HG03571 (cell line): ENCODE measurements around the gene CXCL11.
"Not testable (repeated sequence)": the region's sequence is repeated elsewhere in the genome, so short reads cannot be mapped to it uniquely, and the experiment has no call there.

Experiments used
- ATAC-seq: cut with Tn5 transposase; IDR thresholded peaks from one replicate; pipeline ENCODE4 v1.9.1; 2021; ENCODE audit not compliant: unreplicated experiment

The CXCL11 gene

DNA sequence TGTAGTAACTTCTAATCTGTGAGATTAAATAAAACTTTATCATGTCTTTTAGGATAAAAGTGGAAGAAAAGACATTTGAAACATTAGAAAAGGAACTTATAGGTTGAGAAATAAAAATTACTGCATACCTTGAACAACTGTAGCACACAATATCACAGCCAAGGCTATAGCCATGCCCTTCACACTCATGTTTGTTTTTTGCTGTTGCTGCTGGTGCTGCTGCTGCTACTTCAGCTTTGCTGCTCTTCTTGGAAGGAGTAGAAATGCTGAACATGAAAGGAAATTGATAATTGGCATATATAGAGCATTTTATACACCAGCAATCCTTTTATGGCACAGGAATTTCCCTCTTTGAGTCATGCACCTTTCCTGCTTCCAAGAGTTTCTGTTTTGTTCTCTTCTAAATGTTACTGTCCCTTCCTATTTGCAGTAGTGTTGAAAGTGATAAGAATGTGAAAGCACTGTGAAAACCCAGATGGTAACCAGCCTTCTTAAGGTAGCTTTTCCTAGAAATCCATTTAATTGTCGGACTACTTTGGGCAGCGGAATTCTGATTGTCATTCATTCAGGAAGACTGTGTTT is at the start of gene CXCL11:
Gene CXCL11, minus strand, starts transcription at position 272 of the 582 bp plus-strand sequence. Its CDS starts 83 bp downstream, at position 189.
- no peak for ATAC-seq

DNA sequence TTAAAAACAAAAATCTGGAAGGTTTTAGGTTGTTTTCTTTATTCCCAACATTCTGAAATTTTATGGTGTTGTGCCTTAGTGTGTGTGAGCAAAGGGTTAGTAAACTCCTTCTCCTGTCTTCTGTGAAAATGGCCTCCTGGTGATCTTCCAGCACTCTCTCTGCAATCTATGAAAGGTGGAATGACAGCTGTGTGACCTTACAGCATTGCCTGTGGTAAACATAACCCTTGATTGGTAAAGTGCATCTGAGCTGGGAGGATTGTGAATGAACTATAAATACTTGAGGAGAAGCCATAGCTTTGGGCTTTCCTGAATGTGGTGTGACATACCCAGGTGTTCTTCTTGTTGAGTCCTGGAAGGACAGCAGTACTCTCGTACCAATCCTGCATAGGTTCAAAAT is 48.7 kb upstream of the CXCL11 start:
- ATAC-seq = no peak

DNA sequence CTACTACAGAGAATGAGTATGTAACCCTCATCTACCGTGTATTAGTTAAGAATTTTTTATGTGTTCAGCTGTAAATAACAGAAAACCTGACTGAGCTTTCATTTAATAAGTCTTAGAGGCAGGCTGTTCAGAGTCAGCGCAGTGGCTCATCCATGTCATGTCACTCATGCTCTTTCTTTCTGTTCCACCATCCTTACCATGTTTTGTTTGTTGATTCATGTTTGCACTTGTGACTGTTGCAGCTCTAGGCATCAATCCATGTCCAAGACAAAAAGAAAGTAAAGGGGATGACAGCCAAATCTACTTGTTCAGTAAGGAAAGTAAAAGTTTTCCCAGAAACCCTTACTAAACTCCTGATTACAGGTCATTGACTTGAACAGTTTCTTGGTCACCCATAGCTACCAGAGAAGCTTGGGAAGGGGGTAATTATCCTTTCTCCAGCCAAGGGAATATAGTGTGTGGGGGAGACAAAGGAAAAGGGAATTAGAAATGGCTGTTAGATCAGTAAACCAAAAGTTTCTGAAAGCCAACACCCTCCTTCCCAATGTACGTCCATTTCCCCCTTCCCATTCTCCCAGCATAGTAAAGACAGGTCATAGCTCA is 47.6 kb upstream of the CXCL11 start:
- no peak for ATAC-seq

DNA sequence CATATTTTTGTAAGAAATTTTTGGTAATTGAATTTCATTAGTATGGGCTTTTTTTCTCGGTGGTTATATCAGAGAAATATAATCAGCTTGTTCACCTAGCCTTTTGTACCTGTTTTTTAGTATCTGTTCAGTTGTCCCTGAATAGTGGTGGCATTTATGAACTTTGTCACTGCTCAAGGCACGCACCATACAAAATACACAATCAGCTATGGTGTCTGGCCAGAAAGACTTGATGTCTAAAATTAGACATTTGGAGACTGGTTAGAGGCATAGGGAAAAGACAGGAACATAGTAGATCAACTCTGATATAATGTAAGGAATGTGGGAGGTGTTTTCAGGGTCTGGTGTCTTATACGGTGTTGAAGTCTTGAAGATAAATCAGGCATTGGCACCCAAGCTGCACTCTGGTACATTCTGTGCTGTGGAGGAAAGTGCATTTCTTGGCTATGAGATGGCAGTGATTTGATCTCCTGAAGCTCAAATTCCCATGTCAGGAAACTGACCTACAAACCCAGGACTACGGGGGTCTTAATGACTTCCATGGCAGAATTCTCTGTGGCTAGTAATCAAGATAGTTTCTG is 42.3 kb upstream of the CXCL11 start:
- ATAC-seq = no peak

DNA sequence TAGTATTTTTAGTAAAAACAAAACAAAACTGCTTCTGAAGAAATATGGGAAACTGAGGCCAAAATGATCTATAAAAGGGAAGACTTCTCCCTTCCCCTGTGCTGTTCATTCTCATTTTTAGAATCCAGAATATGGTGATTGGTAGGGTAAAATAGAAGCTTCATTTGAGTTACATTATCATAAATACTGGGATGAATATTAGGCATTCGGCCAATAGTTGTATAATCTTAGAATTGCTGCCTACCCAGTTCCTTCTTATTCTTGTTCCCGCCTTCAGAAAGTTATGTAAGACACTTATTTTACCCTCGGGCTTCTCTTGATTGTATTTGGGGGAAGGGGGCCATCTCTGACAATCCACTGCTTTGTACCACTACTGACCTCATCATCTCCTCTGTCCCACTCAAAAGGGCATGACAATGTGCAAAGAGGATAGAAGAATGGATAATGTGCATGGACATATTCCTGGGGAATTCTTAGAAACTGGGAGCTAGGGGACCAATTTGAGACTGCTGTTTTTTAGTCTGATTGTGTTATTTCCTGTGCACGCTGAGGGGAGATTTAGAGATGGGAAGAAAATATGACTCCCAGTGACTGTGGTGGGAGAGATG is 39.2 kb upstream of the CXCL11 start:
- ATAC-seq = no peak

DNA sequence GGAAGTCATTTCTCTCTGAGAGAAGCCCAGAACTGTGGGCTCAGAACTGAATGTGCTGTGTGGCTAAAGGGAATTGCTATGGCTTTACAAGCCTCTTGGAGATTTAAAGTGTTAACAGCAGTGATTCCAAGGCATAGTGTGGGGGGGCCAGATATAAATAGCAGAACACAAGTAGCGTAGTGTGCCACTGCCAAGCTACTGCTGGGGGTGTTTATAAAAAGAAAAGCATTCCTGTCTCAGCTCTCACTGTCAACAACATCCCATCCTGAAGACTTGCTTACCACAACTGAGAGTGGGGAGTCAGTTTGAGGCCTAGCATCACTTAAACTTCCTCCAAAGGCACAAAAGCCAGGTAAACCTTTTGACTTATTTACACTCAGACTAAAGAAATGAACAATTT is 38.6 kb upstream of the CXCL11 start, which contains the start of gene ART3:
Gene ART3, plus strand, starts transcription at position 242 of the 400 bp plus-strand sequence. CDS start 1,181 bp downstream, outside the sequence.
- no peak for ATAC-seq

DNA sequence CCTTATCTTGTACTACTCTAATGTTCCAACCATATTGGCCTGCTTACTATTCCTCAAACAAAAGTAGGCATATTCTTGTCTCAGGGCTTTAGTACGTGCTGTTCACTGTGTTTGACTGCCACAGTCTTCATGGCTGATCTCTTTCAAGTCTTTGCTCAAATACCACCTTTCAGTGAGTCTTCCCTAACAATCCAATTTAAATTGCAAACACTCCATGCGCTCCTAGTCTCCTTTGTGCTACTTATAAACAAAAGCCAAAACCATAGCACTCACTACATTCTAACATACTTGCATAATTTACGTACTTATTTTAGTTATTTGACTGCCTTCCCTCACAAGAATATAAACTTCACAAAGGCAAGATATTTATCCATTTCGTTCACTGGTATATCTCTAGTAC is 36.9 kb upstream of the CXCL11 start:
- ATAC-seq = no peak

DNA sequence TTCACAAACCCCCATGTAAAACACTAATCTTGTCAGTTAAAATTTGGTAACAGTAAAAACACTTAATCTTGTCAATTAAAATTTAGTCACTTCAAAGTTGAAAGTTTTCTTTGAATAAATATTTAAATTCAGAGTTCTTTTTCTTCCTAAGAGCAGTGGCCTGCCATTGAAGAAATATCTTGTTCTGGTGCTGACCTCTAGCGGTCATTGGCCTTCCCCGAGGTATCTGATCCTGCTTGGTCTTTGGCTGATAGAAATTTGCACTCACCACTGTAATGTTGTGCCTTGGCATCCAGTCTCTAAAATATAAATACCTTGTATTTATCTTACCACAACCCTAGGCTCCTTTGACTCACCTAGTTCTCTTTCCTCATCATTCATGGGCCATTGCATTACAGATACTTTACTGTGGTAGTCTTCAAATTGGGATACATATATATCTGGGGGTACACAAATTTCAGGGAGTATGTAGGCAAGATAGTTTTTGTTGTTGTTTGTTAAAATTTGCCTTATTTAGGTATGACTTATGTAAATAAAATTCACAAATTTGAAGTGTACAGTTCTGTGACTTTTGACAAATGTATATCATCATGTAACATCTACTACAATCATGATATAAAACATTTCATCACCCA is 31.9 kb upstream of the CXCL11 start:
- no peak for ATAC-seq

DNA sequence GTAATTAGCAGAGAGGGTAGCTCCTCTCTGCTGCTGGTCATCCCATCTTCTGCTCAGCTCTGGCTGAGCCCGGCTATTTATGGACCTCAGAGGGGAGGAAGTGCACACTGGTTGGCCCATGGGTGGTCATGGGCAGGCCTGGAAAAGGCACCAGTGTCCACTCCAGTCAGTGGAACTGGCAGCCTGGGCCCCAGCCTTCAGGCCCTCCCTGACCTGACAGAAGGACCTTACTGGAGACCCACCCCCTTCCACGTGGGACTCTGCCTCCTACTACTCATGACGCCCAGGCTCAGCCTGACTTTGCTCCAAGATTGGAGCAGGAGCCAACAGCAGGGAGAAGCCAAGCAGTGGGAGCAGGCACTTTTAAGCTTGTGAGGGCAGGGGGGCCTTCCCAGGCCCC is 30.7 kb upstream of the CXCL11 start:
- no peak for ATAC-seq

DNA sequence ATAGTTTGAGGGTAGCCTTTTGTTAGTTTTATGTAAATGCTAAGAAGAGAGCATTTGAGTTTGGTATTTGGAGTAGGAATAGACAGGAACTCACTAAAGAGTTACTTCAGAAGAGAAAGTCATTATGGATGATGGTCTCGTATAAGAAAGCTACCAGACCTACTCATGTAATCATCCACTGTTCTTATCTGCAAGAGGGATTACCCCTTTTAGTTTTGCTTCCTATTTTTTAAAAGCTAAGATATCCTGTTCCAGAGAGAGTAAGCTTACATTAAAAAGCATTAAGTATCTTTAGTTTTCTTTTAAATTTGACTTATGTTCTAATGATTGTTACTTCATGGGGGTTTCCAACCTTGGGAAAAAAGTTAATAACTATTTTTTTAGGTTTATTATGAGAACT is 26.1 kb upstream of the CXCL11 start:
- ATAC-seq = no peak

DNA sequence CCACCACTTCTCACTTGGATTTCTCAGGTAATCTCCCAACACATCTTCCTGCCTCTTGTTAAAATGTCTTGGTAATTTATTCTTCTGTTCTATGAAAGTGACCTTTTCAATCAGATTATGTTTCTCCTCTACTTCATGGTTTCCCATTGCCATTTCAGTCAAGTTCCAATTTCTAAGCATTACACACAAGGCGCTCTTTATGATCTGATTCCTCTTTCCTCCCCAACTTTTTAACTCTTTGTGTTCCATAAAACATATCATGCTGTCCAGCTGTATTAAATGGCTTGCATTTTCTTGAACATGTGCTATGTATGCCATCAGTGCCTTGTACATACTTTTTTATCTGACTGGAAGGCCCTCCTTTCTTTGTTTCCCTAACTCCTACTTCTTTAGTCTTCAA is 25.6 kb upstream of the CXCL11 start:
- no peak for ATAC-seq

DNA sequence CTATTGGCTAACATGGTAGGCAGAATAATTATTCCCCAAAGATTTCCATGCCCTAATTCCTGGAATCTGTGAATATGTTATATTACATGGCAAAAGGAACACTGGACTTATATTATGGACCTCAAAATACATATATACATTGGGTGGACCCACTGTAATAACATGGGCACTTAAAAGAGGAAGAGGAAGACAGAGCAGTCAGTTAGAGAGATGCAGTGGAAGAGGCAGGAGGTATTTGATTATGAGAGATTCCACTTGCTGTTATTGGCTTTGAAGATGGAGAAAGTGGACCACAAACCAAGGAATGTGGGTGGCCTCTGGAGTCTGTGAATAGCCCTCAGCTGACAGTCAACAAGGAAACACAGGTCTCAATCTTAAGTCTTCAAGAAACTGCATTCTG is 24.6 kb upstream of the CXCL11 start:
- ATAC-seq = no peak

DNA sequence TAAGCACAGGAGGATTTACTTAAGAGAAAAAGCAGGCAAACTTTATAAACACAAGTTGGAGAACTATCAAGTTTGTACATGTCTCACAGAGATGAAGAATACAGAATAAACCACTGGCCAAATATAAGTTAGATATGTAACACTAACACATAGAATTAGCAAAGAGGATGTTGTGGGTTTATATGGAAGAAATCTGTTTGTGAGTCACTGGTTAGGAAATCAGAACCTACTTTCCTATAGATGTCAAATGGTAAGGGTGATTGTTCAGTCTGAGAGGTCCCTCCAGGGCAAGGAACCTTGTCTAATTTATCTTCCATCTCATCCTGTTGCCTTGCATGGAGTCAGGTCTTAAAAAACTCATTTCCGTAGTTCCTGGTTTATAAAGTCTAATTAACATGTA is 23.9 kb upstream of the CXCL11 start:
- no peak for ATAC-seq

DNA sequence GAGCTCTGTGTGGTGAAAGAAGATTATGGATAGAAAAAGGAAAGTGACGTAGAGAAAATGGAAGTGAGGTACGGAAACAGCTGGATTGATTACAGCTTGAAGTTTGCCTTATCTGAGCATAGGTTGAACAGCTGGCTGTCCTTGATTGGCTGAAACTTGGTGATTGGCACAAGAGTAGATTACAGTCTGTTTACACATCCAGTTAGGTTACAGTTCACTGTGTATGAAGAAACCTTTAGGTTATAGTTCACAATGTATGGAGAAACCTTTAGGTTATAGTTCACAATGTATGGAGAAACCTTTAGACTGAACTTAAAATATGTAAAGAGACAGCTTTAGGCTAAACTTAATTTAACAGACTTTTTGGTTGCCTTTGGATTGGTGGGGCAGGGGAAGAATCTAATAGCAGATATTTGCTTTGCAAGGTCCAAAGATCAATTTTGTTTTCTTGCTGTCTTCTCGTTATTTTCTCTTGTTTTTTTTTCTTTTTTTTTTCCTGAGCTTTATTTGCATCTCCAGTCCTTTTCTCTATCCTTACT is 23.1 kb upstream of the CXCL11 start:
- no peak for ATAC-seq

DNA sequence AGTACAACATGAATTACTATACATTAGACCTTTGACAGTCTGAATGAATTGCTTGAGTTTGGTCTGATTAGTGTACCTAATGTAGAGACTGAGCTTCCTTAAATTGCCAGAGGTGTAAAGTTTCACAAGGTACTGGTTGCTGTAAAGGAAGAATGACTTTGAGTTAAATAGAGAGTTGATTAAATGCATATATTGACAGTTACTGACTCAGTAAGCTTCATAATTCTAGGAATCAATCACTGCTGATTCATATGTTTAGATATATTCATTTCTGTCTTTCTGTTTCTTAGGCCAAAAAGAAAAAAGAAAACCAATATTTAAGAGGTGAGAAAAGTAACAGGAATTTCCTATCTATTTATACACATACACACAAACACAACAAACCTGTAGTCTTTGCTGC is 22.4 kb upstream of the CXCL11 start:
- no peak for ATAC-seq

DNA sequence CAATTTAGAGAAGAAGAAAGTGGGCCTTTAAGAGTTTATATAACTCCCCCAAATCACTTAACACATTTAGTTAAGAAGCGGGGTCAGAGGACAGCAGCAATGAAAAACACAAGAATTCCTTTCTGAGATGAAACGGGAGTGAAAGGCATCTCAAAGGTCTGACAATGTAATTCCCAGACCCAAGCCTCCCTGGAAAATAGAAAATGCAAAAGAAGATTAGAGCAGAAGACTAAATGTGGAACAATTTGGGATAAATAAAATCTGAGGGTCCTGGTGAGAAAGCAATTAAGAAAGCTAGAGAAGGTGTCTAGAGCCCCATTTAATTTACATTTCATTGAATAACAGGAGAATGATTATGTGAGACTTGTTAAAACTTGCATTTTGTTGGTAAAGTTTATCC is 19.6 kb upstream of the CXCL11 start:
- no peak for ATAC-seq

DNA sequence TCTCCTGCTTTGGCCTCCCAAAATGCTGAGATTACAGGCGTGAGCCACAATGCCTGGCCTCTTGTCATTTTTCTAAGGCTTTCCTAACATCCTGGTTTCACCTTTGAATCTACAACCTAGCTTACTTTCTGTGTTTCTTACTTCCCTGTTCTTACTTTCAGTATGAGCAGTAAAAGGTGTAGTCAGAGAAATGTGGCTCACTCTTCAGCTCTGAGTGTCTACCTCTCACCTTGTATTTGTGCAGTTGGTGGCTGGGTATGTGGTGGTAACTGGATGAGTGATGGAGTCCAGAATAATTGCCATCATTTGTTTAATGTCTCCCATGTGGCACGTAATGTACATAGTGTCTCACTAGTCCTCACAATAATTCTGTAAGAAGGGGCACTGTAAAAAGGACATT is 19.1 kb upstream of the CXCL11 start:
- peak; percentile 96 for ATAC-seq

DNA sequence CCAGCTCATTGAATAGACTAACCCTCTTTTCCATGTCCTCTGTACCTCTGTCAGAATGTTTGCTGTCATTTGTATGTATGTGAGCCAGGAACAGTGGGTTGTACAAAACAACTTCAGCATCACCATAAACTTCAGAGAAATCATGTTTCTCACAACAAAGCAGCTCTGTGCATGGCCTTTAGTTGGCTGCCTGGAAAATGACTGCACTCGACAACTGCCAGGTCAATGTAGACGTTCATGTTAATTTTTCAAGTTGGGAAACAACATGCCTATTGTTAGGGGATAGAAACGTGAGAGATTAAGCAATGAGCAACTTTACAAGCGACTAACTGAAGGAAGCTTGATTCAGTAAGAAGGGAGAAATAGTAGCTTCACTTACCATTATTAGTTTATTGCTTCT is 17.9 kb upstream of the CXCL11 start:
- ATAC-seq = no peak

DNA sequence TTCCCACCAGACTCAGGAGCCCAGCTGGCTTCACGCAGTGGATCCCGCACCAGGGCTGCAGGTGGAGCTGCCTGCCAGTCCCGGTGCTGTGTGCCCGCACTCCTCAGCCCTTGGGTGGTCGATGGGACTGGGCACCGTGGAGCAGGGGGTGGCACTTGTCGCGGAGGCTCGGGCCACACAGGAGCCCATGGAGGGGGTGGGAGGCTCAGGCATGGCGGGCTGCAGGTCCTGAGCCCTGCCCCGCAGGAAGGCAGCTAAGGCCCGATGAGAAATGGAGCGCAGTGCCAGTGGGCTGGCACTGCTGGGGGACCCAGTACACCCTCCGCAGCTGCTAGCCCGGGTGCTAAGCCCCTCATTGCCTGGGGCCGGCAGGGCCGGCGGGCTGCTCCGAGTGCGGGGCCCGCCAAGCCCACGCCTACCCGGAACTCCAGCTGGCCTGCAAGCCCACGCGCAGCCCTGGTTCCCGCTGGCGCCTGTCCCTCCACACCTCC is 14.7 kb upstream of the CXCL11 start:
- ATAC-seq = not testable (repeated sequence)

DNA sequence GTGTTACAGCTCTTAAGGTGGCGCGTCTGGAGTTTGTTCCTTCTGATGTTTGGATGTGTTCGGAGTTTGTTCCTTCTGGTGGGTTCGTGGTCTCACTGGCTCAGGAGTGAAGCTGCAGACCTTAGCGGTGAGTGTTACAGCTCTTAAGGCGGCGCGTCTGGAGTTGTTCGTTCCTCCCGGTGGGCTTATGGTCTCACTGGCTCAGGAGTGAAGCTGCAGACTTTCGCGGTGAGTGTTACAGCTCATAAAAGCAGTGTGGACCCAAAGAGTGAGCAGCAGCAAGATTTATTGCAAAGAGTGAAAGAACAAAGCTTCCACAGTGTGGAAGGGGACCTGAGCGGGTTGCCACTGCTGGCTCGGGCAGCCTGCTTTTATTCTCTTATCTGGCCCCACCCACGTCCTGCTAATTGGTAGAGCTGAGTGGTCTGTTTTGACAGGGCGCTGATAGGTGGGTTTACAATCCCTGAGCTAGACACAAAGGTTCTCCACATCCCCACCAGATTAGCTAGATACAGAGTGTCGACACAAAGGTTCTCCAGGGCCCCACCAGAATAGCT is 14.1 kb upstream of the CXCL11 start:
- not testable (repeated sequence) for ATAC-seq

DNA sequence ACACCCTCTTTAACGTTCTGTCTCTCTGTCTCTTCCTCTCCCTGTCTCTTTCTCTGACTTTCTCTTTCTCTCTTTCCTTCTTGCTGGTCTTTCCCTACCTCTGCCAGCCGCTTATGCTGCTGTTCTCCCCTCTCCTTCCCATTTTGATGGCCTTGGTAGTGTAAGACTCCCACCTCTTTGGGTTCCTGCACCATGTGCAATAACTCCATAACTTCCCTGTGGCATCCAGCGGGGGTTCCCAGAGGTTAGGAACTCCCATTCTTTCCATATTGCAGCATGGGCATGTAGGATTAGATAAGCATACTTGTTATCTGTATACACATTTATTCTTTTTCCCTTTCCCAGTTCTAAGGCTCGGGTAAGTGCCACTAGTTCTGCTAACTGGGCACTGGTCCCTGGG is 8.8 kb upstream of the CXCL11 start:
- not testable (repeated sequence) for ATAC-seq
